OCI-LY3 (cell line): ENCODE data around the gene THOC5.

Source experiments
- CTCF ChIP-seq: fragments of 200-600, 300-600 bp; sonication (generic); IDR thresholded peaks from 2 replicates; pipeline ENCODE4 v1.5.1; 2014; ENCODE audit warnings: antibody characterized with exemption, low read length, low read depth
- EZH2phosphoT487 ChIP-seq: fragments of 200-600 bp; shearing (Covaris generic); IDR thresholded peaks from 2 replicates; pipeline ENCODE4 v1.6.1; 2018; ENCODE audit warnings: antibody characterized with exemption, mixed run types, low read depth

GRCh38 chr22:29459773-29460172 is 93.8 kb downstream of the THOC5 start:
- no peak for TF ChIP-seq CTCF
- TF ChIP-seq EZH2phosphoT487, result no peak
